GM21367 (cell line): ENCODE results near the gene DDIAS.
"Not testable (repeated sequence)": the region's sequence is repeated elsewhere in the genome, so short reads cannot be mapped to it uniquely, and the experiment has no call there.

ENCODE experiments used
- ATAC-seq: cut with Tn5 transposase; IDR thresholded peaks from one replicate; pipeline ENCODE4 v1.9.1; 2021; ENCODE audit not compliant: unreplicated experiment

DDIAS gene

DNA sequence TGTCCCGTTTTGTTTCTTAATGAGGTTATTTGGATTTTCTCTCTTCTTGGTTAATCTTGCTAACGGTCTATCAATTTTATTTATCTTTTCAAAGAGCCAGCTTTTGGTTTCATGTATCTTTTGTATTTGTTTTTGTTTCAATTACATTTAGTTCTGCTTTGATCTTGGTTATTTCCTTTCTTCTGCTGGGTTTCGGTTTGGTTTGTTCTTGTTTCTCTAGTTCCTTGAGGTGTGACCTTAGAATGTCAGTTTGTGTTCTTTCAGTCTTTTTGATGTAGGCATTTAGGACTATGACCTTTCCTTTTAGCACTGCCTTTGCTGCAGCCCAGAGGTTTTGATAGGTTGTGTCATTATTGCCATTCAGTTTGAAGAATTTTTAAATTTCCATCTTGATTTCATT lies 18.7 kb downstream of the DDIAS start:
- ATAC-seq: not testable (repeated sequence)

DNA sequence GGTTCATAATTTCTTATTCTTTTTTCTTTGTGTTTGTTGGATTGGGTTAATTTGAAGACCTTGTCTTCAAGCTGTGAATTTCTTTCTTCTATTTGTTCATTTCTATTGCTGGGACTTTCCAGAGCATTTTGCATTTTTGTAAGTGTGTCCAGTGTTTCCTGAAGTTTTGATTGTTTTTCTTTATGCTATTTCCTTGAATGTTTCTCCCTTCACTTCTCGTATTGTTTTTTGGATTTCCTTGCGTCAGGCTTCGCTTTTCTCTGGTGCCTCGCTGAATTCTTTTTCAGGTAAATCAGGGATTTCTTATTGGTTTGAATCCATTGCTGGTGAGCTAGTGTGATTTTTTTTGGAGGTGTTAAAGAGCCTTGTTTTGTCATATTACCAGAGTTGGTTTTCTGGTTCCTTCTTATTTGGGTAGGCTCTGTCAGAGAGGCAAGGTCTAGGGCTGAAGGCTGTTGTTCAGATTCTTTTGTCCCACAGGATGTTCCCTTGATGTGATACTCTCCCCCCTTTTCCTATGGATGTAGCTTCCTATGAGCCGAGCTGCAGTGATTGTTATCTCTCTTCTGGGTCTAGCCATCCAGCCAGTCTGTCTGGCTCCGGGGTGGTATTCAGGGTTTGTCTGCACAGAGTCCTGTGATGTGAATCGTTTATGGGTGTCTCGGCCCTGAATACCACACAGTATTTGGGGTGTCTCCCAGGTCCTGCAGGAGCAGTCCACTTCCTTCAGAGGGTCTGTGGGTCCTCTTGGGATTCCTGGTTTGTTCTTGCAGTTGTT lies 21.0 kb downstream of the DDIAS start:
- ATAC-seq: not testable (repeated sequence)

GRCh38 chr11:82924522-82925224 lies 23.1 kb downstream of the DDIAS start:
- ATAC-seq: no peak

DNA sequence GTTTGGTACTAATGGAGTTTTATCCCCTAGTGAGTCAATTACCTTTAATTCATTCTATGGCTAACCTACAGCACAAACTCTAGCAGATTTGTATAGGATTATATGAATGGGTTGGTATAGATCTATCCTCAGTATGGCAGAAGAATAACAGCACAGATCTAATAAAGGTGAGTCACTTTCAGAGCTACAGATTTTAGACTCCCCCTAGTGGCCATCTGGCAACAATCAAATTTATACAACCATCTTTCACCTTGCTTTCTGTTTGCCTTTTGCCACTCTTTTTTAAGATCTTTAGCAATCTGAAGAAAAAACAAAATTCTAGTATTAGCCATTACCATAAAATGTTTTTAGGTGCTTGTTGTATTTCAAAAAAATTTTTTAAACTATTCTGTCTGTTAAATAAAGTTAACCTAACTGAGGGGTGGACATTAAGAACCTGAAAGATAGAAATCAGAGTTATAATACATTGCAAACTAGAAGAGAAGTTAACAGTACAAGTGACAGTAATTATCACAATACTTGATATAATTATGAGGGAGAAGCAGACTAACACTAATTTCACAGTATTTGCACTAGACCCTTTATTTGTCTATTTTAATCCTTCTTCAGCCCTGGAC lies 25.8 kb downstream of the DDIAS start:
- ATAC-seq: peak; percentile 62

GRCh38 chr11:82929121-82929520 lies 27.6 kb downstream of the DDIAS start:
- no peak for ATAC-seq

DNA sequence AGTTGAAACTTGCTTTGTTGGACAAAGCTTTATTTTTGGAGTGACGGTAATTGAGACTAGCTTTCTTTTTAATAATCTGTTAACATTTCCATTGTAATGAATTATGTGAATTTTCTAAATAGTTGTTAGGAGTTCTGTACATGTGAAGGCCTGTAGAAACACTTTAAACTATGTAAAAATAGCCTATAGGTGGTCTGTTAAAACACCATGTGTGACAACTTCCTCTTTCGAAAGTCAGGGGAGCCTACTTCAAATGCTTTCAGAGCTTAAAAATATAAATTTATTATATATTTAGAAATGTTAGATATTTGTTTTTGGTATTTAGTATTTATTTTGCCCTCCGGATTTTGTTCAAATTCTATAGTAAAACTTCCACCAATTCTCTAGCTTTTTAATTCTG lies 28.7 kb downstream of the DDIAS start:
- ATAC-seq: no peak

- ATAC-seq: no peak
Observed at GRCh38 chr11:82930734-82931133, 29.2 kb downstream of the DDIAS start.

- no peak for ATAC-seq
Observed at GRCh38 chr11:82932564-82932963, 31.0 kb downstream of the DDIAS start.

- ATAC-seq: no peak
Observed at GRCh38 chr11:82936261-82936660, 34.7 kb downstream of the DDIAS start.

DNA sequence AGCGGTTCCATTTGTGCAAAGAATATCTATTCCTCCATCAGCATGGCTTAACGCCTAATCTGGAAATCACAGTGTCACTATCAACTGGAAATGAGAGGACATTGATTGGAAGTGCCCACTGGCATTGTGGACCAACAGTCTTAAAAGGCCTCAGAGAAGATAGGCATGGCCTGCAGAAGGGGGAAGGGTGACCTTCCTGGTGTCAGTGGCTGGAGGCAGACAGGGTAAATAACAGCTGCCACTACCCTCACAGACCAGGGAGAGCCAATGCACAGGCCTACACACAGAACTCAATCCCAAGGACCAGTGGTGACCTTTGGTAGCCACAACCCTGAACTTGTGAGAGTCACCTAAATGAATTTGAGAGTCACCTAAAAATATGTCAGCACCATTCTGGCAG lies 36.0 kb downstream of the DDIAS start:
- ATAC-seq: no peak

DNA sequence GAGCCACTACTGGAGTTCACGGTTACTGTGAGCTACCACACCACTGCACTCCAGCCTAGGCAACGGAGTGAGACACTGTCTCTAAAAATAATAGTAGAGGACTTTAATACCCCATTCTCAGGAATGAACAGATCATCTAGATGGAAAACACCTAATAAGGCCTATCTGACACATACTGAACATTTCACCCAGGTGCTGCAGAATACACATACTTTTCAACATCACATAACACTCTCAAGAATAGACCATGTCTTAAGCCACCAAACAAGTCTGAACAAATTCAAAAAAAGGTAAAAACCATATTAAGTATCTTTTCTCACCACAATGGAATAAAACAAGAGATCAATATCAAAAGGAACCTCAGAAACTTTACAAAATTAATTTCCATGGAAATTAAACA lies 37.9 kb downstream of the DDIAS start:
- ATAC-seq: no peak

GRCh38 chr11:82942376-82942775 lies 40.8 kb downstream of the DDIAS start:
- ATAC-seq: no peak

- not testable (repeated sequence) for ATAC-seq
Observed at GRCh38 chr11:82943430-82943829, 41.9 kb downstream of the DDIAS start.

- no peak for ATAC-seq
Observed at GRCh38 chr11:82944198-82944597, 42.7 kb downstream of the DDIAS start.

GRCh38 chr11:82945041-82945440 lies 43.5 kb downstream of the DDIAS start:
- not testable (repeated sequence) for ATAC-seq

DNA sequence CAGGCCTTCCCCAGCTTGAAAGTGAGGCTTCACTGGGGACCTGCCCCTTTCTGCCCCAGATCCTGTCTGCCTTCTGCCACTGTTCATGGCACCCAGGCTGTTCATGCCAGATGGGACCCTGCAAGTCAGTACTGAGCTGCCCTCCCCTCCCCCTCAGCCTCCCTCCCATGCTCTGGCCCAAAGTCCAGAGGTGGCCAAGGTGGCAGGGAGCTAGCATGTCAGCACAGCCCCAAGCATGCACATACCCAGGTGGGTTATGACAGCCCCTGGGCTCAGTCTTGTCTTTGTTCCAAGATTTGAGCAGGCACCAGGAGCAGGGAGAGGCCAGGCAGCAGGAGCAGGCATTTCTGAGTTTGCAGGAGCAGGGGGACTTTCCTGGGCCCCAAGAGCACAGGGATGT lies 44.1 kb downstream of the DDIAS start:
- no peak for ATAC-seq

GRCh38 chr11:82949352-82949751 lies 47.8 kb downstream of the DDIAS start:
- no peak for ATAC-seq

- ATAC-seq: not testable (repeated sequence)
Observed at GRCh38 chr11:82950502-82950901, 49.0 kb downstream of the DDIAS start.

DNA sequence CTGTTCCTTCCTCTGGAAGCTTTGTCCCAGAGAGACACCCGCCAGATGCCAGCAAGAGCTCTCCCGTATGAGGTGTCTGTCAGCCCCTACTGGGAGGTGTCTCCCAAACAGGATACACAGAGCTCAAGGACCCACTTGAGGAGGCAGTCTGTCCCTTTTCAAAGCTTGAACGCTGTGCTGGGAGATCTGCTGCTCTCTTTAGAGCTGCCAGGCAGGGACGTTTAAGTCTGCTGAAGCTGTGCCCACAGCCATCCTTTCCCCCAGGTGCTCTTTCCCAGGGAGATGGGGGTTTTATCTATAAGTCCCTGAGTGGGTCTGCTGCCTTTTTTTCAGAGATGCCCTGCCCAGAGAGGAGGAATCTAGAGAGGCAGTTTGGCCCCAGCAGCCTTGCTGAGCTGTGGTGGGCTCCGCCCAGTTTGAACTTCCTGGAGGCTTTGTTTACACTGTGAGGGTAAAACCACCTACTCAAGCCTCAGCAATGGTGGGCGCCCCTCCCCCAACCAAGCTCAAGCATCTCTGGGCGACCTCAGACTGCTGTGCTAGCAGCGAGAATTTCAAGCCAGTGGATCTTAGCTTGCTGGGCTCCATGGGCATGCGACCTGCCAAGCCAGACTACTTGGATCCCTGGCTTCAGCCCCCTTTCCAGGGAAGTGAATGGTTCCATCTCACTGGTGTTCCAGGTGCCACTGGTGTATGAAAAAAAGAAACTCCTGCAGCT lies 54.4 kb downstream of the DDIAS start:
- ATAC-seq: not testable (repeated sequence)

- peak; percentile 87 for ATAC-seq
Observed at GRCh38 chr11:82959987-82960778, 58.6 kb downstream of the DDIAS start.

GRCh38 chr11:82960779-82961143 lies 59.2 kb downstream of the DDIAS start:
- peak; percentile 11 for ATAC-seq
